PC-9 (cell line): ENCODE measurements around the gene CACNA1A.

Experiments used
- CTCF ChIP-seq: fragments of 200-600 bp; sonication (generic); conservative IDR thresholded peaks from 2 replicates; pipeline ENCODE4 v1.6.1; 2017; ENCODE audit warnings: mixed run types, antibody characterized with exemption, mild to moderate bottlenecking, moderate library complexity
- EZH2 ChIP-seq: fragments of 200-600 bp; sonication (generic); IDR thresholded peaks from 2 replicates; pipeline ENCODE4 v1.8.0; 2017; ENCODE audit warnings: antibody characterized with exemption, low read depth

GRCh38 chr19:13460045-13460444 is 46.2 kb downstream of the CACNA1A start:
- TF ChIP-seq CTCF (no peak), EZH2 (no peak)
